RWPE1 (cell line): Measurements from ENCODE around the gene MB21D2.
A peak's percentile ranks its signal among the peaks of the same experiment; 100 is the strongest.

Experiments used
- CTCF ChIA-PET: fragments of 350-600 bp; sonication (Branson Sonifier 250); formaldehyde crosslinking; extraction: SDS; loops from one replicate; lab custom pipeline; 2021; lab: Yijun Ruan, JAX
- POLR2A ChIA-PET: fragments of 400-600 bp; formaldehyde crosslinking; extraction: SDS; loops from one replicate; lab custom pipeline; 2020; ENCODE audit warnings: antibody characterized with exemption; ENCODE audit not compliant: low non-redundant PET; lab: Yijun Ruan, JAX
- DNase-seq: peaks from one replicate; pipeline ENCODE4 v3.0.0; 2012; ENCODE audit warnings: low spot score
- H3K27ac ChIP-seq: fragments of 450-650 bp; 2 replicates; pipeline ENCODE4 v1.5.1; 2017
- TF ChIP-seq, protein P1 (sequence below): fragments of 450-650 bp; conservative IDR thresholded peaks from 2 replicates; pipeline ENCODE4 v1.5.1; 2017; ENCODE audit warnings: low read depth, mild to moderate bottlenecking

Gene MB21D2

DNA sequence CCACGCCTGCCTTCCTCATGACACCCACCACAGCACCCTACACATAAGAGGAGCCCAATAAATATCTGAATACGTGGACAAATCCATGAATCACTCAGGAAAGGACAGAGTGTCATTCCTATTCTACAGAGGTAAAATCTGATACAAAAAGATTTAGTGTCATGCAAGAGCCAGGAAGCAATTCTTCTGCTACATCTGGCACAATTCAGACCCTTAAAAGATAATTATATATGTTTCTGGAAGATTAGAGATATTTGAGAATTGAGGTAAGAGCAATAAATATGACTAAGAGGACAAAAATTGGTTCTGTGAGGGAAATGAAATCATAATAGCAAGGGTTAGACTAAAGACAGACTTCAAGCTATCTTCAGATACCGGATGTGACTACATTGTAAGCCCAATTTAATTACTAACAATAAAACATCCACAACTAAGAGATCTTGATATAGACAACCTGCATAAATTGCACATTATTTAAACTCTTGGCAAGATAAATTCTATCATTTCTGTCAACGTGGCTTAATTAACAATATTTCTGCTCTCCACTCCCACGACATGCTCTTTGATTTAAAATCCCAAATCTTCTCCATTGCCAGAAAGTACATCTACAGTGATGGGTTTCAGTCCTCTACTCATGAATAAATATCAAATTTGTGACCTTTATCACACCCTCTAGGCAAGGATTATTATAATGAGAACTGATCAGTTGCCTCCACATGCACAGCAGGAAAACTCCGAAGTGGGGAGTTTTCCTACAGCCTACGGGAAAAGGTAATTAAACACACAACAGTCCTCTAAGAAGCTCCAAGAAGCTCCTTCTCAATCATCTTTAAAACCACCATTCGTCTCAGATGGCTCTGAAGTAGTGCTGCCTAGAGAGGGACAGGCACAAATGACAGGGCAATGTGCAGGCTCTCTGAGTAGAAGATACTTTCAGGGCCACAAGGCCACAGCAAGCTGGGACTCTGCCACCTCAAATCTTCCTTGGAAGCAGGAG lies 32.6 kb downstream of the MB21D2 start:
- ChIA-PET CTCF (interaction anchor here (0.6 kb wide), 1 partner anchor 8 kb away, joined by 3 read pairs; no protein-coding TSS in a partner anchor), POLR2A (no interaction called here)
- TF ChIP-seq, protein P1, sequence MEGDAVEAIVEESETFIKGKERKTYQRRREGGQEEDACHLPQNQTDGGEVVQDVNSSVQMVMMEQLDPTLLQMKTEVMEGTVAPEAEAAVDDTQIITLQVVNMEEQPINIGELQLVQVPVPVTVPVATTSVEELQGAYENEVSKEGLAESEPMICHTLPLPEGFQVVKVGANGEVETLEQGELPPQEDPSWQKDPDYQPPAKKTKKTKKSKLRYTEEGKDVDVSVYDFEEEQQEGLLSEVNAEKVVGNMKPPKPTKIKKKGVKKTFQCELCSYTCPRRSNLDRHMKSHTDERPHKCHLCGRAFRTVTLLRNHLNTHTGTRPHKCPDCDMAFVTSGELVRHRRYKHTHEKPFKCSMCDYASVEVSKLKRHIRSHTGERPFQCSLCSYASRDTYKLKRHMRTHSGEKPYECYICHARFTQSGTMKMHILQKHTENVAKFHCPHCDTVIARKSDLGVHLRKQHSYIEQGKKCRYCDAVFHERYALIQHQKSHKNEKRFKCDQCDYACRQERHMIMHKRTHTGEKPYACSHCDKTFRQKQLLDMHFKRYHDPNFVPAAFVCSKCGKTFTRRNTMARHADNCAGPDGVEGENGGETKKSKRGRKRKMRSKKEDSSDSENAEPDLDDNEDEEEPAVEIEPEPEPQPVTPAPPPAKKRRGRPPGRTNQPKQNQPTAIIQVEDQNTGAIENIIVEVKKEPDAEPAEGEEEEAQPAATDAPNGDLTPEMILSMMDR = no peak
- peak overlapping the region; percentile 70; the same call in 1 of the 2 replicates for H3K27ac ChIP-seq
- DNase-seq = no peak

DNA sequence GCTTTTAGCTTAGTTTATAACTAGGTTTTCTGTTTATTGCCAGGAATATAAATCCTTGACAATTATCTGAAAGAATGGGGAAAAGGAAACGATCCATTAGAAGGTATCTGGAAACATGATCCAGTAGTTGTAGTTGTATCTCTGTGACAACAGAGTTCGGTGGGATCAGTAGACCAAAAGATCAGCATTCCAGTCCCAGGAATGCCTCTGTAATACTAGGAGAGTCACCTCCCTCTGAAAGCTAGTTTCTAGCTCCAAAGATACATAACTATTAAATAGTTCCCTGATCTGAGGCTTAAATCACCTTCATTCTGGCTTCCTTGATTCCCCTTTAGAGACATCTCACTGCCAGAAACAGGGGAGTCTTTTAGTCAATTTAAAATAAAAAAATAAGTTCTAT lies 34.1 kb downstream of the MB21D2 start:
- CTCF ChIA-PET = no interaction called here
- DNase-seq = no peak
- H3K27ac ChIP-seq = no peak overlapping the region
- POLR2A ChIA-PET = no interaction called here
- TF ChIP-seq, protein P1 = no peak

DNA sequence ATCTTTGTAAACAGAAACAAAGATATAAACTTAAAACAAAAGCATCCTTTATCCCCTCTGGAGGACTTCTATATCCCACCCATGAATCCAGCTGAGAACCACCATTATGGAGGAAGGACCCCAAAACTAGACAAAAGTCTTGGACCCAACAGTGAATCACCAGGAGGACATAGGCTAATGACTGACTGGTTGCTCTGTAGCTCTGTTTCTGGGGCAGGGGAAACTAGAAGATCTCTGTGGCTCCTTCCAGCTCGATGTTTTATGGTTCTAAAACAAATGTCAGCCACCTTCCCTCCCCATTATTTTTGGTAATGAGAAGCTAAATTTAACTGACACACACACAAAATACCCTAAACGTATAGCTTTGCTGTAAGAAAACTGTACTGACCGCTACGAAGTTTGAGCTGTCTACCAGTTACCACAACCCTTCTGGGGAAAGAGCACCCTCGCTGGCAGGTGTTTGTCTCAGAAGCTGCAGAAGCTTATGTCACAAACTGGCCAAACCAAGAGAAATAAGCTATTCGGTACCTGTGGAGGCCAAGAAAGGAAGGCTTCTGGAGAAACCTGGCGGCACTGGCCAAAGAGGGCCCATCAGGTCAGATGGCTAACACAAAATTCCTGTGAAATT lies 36.4 kb downstream of the MB21D2 start:
- H3K27ac ChIP-seq = no peak overlapping the region
- ChIA-PET CTCF (interaction anchor here (0.7 kb wide), 2 partner anchors 11 to 27 kb away, joined by 3 to 4 read pairs; no protein-coding TSS in a partner anchor), POLR2A (no interaction called here)
- no peak for DNase-seq
- TF ChIP-seq, protein P1 = no peak

DNA sequence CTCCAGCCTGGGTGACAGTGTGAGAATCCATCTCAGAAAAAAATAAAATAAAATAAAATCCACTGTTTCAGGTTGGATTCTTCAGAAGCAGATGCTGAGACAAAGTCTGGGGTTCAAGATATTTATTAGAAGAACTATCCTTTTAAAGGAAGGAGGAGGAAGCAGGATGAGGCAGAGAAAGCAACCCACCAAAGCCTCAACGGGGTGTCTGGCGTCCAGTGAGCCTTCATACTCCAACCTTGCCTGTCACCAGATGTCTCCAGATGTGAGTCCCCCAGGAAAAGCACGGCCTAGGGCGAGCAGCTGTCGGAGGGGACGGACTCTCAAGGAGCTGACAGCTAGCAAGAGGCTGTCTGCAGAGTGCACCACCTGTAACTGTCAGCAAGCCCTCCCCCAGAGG lies 37.3 kb downstream of the MB21D2 start:
- TF ChIP-seq, protein P1 = no peak
- no peak overlapping the region for H3K27ac ChIP-seq
- CTCF ChIA-PET = interaction anchor here (1.3 kb wide), 1 partner anchor 61 kb away, joined by 4 read pairs; no protein-coding TSS in a partner anchor
- no peak for DNase-seq
- POLR2A ChIA-PET = no interaction called here

DNA sequence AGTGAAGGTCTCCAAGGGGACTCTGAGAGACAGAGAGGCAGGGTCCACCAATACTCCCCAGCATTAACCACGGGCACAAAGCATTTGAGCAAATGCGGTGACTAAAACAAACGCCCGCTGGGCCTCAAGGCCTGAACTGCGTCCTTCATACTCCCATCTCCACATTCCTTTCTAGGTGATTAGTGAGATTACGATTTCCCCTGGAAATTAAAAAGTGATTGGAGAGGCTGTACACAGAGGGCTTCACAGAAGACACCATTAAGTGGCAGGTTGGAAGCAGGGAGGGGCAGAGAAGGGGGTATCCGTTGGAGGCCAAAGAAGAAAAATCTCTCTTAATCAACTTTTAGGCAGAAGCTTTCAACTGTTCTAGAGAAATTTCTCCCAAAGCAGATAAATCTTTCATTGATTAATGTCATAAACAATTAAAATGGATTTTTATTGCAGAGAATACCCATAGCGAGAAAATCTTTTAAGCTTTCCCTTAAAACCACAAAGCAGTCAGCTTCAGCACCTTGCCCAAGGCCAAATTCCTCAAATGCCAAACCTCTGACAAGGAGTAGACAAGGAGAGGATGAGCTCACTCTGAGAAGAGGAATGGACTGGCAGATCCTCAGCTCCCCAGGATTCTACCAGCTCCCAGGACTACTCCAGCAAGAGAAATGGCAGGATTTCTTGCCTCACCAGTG lies 38.2 kb downstream of the MB21D2 start:
- DNase-seq = peak; percentile 98
- H3K27ac ChIP-seq = no peak overlapping the region
- TF ChIP-seq, protein P1 = no peak
- ChIA-PET POLR2A (interaction anchor here (0.6 kb wide), 1 partner anchor 11 kb away, joined by 3 read pairs; no protein-coding TSS in a partner anchor), CTCF (interaction anchor here (1.3 kb wide), 1 partner anchor 60 kb away, joined by 4 read pairs; no protein-coding TSS in a partner anchor)

DNA sequence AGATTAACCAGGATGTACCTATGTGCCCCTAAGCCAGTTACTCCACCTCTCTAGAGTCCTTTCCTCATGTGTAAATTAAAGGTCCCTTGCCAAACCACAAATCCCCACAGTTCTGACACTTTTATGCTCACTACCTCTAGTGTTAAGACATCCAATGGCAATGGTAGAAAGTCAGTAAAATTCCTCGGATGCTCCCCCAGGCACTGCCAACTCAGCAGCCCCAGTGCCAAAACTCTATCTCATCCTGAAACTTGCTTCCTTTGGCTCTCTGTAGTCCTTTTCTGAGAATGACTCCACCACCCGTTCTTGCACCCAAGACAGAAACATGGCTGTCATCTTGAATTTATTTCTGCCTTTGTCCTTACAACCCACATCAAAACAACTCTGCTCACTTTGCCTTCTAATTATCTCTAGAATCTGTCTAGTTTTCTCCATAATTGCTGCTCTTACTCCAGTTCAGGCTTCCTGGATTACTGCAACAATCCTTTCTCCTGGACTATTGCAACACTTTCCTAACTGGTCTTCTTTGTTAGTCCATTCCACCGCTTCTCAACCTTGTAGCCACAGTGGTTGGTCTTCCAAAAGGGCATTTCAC lies 41.6 kb downstream of the MB21D2 start:
- CTCF ChIA-PET = no interaction called here
- TF ChIP-seq, protein P1 = no peak
- no peak overlapping the region for H3K27ac ChIP-seq
- POLR2A ChIA-PET = no interaction called here
- peak; percentile 25 for DNase-seq
